ENCODE measurements around the gene MCM6. TPM values are rescaled to one million over a fixed set of nuclear protein-coding genes. Genes with fewer than 3 reads are reported as not detected.
A peak's percentile ranks its signal among the peaks of the same experiment; 100 is the strongest.
"Not testable (repeated sequence)": the region's sequence is repeated elsewhere in the genome, so short reads cannot be mapped to it uniquely, and the experiment has no call there.

MCM6 gene
- polyA plus RNA-seq (2012; ENCODE audit: insufficient read depth, insufficient read length): 154 TPM

DNA sequence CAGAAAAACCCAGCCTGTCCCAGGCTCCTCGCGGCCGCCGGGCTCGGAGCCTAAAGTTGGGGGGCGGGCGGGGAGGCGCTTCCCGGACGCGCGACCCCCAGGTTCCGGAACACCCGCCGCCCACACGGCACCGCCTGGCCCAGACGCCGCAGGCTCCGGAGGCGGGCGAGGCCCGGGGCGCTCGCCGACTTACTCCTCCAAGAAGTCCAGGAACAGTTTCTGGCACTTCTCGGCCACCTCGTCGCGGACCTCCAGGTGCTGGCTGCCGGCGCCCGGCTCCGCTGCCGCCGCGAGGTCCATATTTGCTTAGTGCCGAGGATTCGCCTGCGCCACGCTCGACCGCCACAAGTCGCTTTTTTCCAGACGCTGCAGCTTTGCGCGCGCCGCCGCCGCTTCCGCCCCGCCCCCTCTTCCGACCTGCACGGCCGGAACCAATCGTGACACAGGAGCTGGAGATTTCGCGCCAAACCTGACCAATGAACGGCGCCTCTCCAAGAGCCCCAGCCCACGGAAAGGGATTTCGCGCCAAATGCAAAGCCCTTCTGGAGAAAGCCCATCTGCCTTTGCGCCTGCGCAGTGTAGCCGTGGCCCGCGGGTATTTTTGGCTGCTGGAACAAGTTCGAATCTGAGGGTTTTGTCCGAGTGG lies at the start of gene MCM6:
Gene MCM6 (minus strand): TSS at position 378 of the 646 bp plus-strand sequence. CDS start 78 bp downstream, at position 300.
- H3K4me3 ChIP-seq (ENCODE audit: low read length): peak within 1 kb of the TSS; percentile 85
- peak; percentile 99 for DNase-seq (ENCODE audit: low read depth, low spot score)

DNA sequence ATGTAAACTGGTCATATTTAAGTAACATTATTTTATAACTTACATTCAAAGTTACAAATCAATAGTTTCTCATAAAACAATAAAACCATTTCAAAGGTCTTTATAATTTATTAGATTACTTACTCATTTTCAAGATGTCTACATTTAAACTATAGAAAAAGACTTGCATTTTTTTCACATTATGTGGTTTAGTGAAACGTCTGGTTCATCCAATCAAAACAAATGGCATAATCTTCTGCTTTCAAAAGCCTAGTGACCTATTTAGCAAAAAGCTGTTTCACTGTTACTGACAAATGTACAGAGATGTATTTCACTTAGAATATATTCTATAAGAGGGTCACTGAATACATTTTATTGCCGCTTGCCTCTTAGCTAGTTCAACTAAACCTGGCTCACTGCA lies 49.3 kb upstream of the MCM6 start:
- DNase-seq (ENCODE audit: low read depth, low spot score): no peak
- H3K4me3 ChIP-seq (ENCODE audit: low read length): no peak overlapping the region

DNA sequence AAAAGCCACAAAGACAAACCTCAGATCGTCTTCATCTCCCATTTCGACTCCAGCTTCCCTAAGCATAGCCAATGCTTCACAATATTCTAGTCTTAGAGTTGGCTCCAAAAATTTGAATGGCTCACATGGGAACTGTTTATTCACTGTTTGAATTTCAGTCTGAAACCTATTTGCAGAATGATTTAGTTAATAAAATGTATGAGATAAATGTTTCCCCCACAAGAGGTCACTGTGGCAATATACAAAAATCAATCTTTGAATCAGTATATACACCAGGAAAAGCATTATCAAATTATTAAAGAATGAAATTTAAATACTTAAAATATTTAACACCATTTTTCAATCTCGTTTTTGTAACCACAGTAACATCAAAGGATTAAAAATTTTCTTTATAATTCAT lies 40.0 kb upstream of the MCM6 start:
- no peak overlapping the region for H3K4me3 ChIP-seq (ENCODE audit: low read length)
- peak; percentile 64 for DNase-seq (ENCODE audit: low read depth, low spot score)

DNA sequence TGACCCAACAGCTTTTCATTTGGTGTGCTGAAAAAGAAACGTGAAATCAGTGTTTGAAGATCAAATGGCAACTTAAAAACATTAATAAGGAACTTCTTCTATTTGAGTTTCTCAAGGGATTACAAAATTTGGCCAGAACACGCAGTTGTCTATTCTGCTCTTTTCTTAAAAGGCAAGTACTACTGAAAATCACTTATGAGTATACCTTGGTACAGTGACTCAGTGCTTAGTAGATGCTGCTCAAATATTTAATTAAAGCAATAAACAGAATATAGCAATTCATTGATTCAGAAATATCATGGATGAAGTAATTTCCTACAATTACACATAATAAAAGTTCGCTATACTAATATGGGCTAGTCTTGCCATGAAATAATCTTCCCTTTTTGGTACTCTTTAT lies 38.2 kb upstream of the MCM6 start:
- no peak overlapping the region for H3K4me3 ChIP-seq (ENCODE audit: low read length)
- DNase-seq (ENCODE audit: low read depth, low spot score): no peak

DNA sequence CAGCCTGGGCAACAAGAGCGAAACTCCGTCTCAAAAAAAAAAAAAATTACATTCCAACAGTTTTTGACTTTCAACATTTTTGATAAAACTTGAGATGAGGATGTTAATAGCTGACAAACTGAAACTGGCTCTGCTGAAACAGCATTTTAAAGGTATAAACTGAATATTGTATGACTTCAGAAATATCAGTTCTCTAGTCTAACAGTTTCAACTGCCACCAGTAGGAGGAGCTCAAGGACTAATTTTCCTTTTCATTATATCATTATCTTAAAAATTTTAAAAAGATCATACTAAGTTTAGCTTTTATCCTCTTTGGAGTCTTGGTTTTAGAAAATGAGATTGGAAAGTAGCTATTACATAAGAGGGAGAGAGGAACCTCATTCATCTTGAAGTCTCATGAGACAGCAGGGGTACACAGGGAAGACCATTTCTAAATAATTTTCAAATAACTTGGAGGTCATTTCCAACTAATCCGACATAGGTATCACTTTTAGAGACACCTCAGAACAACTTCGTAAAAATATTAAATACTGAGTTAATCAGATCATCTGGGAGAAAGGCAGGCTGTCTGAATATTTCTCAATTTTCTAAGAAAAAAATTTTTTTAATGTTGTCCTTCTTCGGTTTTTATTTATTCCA lies 37.6 kb upstream of the MCM6 start:
- DNase-seq (ENCODE audit: low read depth, low spot score): peak; percentile 64

DNA sequence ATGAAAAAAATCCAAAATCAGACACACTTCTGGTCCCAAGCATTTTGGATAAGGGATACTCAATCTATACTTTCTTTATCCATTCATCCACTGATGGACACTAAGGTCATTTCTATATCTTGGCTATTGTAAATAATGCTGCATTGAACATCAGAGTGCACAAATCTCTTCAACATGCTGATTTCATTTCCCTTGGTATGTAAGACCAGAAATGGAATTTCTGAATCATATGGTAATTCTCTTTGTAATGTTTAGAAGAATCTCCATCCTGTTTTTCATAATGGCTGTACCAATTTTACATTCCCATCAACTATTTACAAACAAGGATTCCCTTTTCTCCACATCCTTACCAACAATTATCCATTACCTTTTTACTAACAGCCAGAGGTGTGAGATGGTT lies 33.7 kb upstream of the MCM6 start:
- DNase-seq (ENCODE audit: low read depth, low spot score): no peak
- H3K4me3 ChIP-seq (ENCODE audit: low read length): no peak overlapping the region

More for the DNA sequence above, 37.6 kb upstream of the MCM6 start:
- H3K4me3 ChIP-seq (ENCODE audit: low read length): no peak overlapping the region

DNA sequence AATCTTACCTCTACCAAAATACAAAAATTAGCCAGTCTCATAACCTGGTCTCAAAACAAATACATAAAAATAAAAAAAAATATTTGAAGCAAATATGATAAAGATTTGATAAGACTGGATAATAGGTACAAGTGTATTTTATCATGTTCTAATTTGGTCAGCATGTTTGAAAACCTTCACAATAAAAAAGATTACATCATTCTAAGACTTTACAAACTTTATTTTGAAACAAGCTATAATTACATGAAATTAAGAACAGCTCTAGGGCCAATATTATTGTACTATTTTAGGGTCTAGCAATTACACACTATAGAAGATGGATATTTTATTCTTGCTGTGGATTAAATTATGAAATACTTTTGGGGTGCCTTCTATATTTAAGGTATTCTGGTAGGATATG lies 29.4 kb upstream of the MCM6 start:
- H3K4me3 ChIP-seq (ENCODE audit: low read length): no peak overlapping the region
- no peak for DNase-seq (ENCODE audit: low read depth, low spot score)

DNA sequence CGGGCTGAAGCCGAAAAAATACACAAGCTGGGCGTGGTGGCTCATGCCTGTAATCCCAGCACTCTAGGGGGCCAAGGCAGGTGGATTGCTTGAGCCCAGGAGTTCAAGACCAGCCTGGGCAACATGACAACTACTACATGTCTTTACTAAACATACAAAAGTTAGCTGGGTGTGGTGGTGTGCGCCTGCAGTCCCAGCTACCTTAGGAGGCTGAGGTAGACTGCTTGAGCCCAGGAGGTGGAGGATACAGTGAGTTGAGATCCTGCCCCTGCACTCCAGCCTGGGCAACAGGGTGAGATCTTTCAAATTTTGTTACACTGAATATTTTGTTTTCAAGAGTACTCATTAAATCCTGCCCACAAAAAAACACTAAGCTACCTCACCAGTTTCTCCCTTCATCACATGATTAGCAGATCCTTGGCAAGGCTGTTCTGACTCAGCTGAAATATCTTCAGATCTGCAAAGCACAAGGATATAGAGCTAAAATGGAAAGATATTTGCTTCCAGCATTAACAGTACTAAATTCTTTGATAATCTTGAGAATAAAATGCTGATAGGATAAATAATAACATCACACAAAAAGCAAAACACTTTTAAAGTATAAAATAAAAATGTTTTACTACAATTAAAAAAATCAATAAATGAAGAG lies 28.2 kb upstream of the MCM6 start:
- H3K4me3 ChIP-seq (ENCODE audit: low read length): no peak overlapping the region
- no peak for DNase-seq (ENCODE audit: low read depth, low spot score)

DNA sequence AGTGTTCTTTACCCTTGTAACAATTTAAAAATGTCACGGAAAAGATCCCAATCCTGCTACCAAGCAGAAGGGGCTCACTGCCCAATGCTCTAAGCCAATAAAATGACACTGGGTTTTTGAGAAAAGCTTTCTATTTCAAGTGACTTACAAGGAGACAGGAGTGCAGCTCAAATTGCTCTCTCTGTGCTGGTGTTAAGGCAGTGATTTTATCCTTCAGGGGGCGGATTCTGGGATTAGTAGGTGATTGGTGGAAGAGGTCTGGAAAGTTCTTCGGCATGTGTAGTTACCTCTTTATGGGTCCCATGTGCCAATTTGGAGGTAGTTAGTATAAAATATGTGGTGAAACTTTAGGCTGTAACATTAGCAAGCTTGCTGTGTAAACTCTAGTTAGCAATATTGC lies 27.4 kb upstream of the MCM6 start:
- DNase-seq (ENCODE audit: low read depth, low spot score): no peak
- H3K4me3 ChIP-seq (ENCODE audit: low read length): no peak overlapping the region

DNA sequence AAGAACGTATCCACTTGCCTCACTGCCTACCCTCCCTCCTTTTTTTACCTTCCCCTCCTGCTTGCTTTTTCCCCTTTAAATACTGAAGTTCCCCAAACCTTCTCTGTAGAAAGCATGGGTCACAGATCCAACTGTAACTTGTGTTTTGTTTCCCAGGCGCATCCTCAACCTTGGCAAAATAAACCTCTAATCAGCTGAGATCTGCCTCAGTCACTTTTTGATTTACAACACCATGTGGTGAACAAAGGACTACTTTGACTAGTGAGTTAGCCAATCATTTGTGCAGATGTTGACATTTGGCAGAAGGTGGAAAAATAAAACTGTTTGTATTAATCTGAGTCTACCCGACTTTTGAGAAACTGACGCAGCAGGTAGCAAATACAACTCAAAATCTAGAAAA lies 23.3 kb upstream of the MCM6 start:
- no peak for DNase-seq (ENCODE audit: low read depth, low spot score)

DNA sequence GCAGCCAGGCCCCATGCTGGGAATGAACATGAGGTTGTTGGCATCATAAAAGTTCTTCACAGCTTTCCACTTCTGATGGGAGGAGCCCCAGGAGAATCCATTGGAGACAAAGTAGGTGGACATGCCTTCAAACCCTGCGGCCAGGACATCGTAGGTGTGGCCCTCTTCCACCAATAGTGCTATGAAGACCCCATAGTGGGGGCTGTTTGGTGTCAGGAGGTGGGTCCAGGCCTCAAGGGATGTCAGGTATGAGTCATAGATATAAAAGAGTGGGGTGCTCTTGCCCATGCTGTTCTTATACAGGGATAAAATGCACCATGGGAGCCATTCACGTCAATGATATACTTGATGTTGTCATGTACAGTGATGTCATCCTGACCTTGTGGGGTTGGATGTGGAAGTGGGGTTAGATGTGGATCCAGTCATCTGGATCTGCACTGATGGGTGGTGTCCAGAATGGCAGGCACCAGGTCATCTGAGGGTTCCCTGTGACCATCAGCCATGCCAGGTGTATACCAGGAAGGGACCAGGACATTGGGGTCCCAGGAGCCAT lies 22.1 kb upstream of the MCM6 start:
- H3K4me3 ChIP-seq (ENCODE audit: low read length): no peak overlapping the region
- no peak for DNase-seq (ENCODE audit: low read depth, low spot score)

More for the DNA sequence above, 23.3 kb upstream of the MCM6 start:
- no peak overlapping the region for H3K4me3 ChIP-seq (ENCODE audit: low read length)

DNA sequence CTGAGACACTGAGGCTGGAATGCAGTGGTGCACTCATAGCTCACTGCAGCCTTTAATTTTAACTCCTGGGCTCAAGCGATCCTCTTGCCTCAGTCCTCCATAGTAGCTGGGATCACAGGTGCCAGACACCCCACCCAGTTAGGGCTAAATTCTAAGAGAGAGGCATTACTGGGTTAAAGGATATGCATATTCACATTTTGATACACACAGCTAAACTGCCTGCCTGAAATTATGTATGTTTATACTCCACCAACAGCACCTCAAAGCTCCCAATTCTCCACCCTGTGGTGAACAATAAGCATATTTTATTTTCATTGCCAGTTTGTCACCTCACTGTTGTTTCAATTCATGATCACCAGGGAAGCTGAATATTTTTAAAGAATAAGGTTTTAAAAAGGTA lies 18.7 kb upstream of the MCM6 start:
- no peak for DNase-seq (ENCODE audit: low read depth, low spot score)
- H3K4me3 ChIP-seq (ENCODE audit: low read length): no peak overlapping the region

DNA sequence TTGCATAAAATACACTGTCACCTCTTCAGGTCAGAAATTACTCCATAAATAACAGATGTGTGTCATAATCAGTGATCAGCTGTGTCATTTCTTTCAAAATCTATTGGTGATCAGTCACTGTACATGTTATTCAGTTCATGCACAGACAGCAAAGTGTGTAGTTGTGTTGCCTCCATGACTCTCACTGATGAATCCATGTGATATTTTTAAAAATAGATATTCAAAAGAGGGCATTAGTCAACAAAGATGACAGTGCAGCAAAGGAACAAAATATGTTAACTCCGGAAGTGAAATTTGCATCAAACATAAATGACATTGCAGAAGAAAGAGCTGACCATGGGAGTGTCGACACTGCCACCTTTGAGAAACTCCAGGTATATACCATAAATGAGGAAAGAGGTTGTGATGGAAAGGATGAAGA lies 17.1 kb upstream of the MCM6 start:
- H3K4me3 ChIP-seq (ENCODE audit: low read length): no peak overlapping the region
- no peak for DNase-seq (ENCODE audit: low read depth, low spot score)

DNA sequence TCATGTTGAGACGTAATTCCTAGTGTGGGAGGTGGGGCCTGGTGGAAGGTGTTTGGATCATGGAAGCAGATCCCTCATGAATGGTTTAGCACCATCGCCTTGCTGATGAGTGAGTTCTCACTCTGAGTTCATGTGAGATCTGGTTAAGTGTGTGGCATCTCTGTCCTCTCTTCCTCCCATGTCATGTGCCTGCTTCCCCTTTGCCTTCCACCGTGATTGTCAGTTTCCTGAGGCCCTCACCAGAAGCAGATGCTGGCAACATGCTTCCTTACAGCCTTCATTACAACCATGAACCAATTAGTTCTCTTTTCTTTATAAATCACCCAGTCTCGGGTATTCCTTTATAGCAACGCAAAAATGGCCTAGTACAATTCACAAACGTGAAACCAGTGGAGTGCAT lies 14.6 kb upstream of the MCM6 start:
- H3K4me3 ChIP-seq (ENCODE audit: low read length): no peak overlapping the region
- DNase-seq (ENCODE audit: low read depth, low spot score): no peak

DNA sequence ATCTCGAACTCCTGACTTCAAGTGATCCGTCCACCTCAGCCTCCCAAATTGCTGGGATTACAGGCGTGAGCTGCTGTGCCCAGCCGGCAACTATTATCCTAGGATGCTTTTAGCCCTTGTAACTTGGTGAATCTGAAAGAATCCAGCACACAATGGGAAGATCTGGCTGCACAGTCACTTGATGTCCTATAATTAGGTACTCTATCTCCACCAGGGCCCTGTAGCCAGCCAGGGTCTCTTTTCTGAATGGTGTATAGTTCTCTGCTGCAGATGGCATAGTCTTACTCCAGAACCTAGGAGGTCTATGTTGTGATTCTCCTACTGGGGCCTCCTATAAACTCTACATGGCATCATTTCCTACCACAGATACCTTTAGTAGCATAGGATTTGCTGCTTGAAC lies 13.9 kb upstream of the MCM6 start:
- no peak overlapping the region for H3K4me3 ChIP-seq (ENCODE audit: low read length)
- no peak for DNase-seq (ENCODE audit: low read depth, low spot score)

DNA sequence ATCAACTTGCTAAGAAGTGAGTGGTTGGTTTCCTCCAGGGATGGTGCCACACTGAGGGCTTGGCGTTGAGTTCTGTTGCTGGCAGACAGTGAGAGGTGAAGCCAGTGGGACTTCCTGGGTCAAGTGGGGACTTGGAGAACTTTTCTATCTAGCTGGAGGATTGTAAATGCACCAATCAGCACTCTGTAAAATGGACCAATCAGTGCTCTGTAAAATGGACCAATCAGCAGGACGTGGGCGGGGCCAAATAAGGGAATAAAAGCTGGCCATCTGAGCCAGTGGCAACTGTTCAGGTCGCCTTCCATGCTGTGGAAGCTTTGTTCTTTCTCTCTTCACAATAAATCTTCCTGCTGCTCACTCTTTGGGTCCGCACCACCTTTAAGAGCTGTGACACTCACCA lies 12.3 kb upstream of the MCM6 start:
- H3K4me3 ChIP-seq (ENCODE audit: low read length); DNase-seq (ENCODE audit: low read depth, low spot score): not testable (repeated sequence)

DNA sequence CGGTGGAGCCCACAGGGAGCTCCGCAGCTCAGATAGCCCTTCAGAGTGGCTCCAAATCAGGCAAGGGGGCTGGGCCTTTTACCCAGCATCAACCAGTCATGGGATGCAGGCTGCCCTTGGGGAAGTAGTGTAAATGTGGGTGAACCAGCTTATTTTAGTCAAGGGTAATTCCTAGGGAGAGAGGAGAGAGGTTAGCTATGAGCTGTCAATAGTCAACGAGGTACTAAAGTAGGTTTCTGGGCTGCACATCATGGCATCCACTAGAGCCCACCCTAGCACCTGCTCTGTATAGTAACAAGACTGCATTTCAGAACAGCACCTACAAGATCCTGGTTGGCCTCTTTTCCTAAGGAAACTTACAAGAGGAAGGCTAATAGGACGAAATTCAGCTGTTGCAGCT lies 9.5 kb upstream of the MCM6 start:
- no peak for DNase-seq (ENCODE audit: low read depth, low spot score)
- no peak overlapping the region for H3K4me3 ChIP-seq (ENCODE audit: low read length)

DNA sequence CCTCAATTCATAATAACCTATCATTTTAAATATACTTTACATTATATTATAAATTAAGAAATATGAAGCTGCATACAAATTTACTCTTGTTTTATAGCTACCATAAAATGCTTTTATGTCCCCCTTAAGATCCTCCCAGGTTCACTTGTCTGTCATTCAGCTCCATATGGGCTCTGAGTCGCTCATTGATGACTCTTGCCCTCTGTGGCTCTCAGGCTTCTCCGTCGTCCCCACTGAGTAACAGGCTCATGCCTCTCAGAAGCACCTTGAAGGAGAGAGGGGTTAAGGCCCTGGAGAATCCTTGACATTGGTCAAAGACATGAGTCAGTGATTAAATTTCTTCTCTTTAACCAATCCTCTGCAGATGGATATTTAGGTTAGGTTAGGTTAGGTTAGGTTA lies 6.2 kb upstream of the MCM6 start:
- no peak overlapping the region for H3K4me3 ChIP-seq (ENCODE audit: low read length)
- no peak for DNase-seq (ENCODE audit: low read depth, low spot score)

DNA sequence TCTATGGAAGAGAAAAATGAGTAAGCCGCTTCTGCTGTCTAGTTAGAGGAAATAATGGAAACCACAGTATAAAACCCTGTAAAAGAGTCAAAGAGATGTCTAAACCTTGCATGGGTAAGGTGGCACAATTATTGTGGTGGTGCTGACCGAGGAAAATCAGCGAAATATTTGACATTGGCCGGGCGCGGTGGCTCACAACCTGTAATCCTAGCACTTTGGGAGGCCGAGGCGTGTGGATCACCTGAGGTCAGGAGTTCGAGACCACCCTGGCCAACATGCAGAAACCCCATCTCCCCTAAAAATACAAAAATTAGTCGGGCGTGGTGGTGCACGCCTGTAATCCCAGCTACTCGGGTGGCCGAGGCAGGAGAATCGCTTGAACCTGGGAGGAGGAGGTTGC lies 527 bp upstream of the MCM6 start:
- peak overlapping the region; percentile 55 for H3K4me3 ChIP-seq (ENCODE audit: low read length)
- not testable (repeated sequence) for DNase-seq (ENCODE audit: low read depth, low spot score)

DNA sequence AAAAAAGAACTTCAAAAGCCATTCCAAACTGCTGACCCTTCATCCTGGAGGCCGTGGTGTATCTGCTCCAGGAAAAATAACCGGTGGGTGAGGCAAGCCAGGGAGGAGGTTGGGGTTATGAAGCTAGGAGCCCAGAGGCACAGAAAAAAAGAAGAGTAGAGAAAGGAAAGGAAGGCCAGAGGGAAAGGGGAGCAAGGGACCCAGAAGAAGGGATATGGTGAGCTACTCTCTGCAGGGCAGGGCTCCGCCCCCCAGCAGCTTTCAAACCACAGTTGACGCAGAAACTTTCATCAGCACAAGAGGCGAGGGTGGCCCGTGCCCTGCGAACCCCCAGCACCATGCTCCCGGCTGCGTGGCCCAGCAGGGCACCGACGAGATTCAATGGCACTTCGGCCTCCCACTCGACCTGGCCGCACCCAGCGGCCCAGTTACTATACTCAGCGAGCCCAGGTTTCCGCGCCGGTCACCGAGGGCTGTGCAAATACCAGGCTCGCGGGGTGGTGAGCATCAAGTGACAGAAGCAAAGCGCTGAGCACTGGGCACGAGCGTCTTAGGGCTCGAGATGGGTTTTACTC lies 665 bp downstream of the MCM6 start:
- H3K4me3 ChIP-seq (ENCODE audit: low read length): peak overlapping the region; percentile 85
- peak; percentile 61 for DNase-seq (ENCODE audit: low read depth, low spot score)
